Measurements from ENCODE around the gene SOX14. TPM values are rescaled to one million over a fixed set of nuclear protein-coding genes. Genes with fewer than 3 reads are reported as not detected.

The SOX14 gene
- total RNA-seq, 4 donors from 2014 or later: not detected

DNA sequence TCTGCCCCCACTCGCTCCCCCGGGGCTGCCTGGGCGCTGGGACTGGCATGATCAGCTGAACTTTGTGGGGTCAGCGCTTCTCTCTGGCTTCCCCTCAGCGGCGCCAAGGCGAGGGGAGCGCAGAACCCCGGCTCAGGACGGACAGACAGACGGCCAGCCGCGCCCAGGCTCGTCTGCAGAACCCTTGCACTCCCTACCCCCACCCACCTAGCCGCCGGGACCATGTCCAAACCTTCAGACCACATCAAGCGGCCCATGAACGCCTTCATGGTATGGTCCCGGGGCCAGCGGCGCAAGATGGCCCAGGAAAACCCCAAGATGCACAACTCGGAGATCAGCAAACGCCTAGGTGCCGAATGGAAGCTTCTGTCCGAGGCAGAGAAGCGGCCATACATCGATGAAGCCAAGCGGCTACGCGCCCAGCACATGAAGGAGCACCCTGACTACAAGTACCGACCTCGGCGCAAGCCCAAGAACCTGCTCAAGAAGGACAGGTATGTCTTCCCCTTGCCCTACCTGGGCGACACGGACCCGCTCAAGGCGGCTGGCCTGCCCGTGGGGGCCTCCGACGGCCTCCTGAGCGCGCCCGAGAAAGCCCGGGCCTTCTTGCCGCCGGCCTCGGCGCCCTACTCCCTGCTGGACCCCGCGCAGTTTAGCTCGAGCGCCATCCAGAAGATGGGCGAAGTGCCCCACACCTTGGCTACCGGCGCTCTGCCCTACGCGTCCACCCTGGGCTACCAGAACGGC, 621 bp downstream of the SOX14 start:
- DNase-seq (ENCODE audit: low spot score) (no peak), ATAC-seq (ENCODE audit: low FRiP score) (no peak)
- TF ChIP-seq CTCF (IDR thresholded peaks at IDR 0.05): no peak

- ATAC-seq (ENCODE audit: low FRiP score) (no peak), DNase-seq (ENCODE audit: low spot score) (no peak)
- TF ChIP-seq CTCF (IDR thresholded peaks at IDR 0.05): no peak
Observed at GRCh38 chr3:137765310-137766033, 1.4 kb downstream of the SOX14 start.

GRCh38 chr3:137766041-137766875, 2.1 kb downstream of the SOX14 start:
- no peak for DNase-seq (ENCODE audit: low spot score)

DNA sequence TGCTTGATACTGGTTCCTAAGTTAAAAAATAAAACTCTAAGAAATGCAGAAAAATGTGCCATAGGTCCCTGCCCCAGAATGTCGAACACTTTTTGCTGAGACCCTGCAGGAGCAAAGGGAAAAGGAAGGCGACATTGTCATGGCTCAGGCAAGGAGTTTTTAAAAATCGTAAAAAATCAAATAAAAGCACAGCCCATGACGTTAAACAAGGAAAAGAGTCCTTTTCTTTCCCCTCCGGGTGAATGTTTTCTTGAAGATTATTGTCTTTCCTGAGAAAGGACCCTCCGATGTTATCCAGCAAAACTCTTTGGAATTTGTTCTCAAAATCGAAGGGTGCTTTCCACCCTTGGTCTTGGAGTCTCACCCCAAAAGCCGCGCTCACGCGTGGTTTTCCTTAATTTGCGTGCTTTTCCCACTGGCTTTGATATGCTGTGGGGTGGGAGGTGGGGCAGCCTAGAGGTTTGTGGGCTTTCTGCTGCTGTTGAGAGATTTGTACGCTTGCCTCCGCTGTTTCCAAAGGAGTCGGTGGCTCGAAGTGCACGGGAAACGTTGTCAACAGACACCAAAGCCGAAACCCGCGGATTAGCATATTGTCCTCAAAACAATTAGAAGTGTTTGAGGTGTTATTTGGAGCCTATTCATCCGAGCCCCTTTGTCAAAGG, 2.9 kb downstream of the SOX14 start:
- no peak for TF ChIP-seq CTCF (IDR thresholded peaks at IDR 0.05)
- no peak for DNase-seq (ENCODE audit: low spot score)
- ATAC-seq (ENCODE audit: low FRiP score): no peak

More at GRCh38 chr3:137766041-137766875, 2.1 kb downstream of the SOX14 start:
- no peak for ATAC-seq (ENCODE audit: low FRiP score)
- TF ChIP-seq CTCF (IDR thresholded peaks at IDR 0.05): no peak

- ATAC-seq (ENCODE audit: low FRiP score) (no peak), DNase-seq (ENCODE audit: low spot score) (no peak)
- TF ChIP-seq CTCF (IDR thresholded peaks at IDR 0.05): no peak
Observed at GRCh38 chr3:137767538-137768360, 3.6 kb downstream of the SOX14 start.

Data from omental fat pad (tissue), 4 donors.